ENCODE measurements around the gene CASZ1.

CASZ1 gene

DNA sequence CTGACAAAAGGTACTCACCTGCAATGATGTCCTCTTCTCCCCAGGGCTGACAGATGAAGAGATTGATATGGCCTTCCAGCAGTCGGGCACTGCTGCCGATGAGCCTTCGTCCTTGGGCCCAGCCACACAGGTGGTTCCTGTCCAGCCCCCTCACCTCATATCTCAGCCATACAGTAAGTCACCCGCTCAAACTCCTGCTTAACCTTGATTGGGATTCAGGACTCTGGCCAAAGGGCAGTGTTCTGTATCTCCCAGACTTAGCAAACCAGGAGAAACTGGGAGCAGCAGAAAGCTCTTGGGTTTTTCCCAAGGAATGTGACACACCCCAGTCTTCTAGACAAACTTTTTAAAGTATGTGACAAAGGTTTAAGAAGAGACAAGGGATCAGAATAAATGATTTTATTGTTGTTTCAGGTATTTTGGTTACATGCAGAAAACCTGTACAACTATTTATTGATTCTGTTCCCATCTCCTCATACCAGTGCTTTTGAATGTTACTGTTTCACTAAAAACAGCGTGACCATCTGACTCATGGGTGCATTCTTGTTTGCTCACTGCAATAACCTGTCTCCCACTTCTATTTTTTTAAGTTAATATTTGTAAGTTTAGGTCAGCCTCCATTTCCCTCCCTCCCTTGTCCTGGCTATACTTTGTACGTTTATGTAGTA lies 197.1 kb downstream of the CASZ1 start:
- DNase-seq (ENCODE audit: low read depth), result peak; percentile 65

GRCh38 chr1:10598389-10598702 lies 198.1 kb downstream of the CASZ1 start:
- DNase-seq (ENCODE audit: low read depth), result no peak

GRCh38 chr1:10597492-10598388 lies 198.7 kb downstream of the CASZ1 start:
- no peak for DNase-seq (ENCODE audit: low read depth)

- no peak for DNase-seq (ENCODE audit: low read depth)
Observed at GRCh38 chr1:10596780-10597179, 199.7 kb downstream of the CASZ1 start.

DNA sequence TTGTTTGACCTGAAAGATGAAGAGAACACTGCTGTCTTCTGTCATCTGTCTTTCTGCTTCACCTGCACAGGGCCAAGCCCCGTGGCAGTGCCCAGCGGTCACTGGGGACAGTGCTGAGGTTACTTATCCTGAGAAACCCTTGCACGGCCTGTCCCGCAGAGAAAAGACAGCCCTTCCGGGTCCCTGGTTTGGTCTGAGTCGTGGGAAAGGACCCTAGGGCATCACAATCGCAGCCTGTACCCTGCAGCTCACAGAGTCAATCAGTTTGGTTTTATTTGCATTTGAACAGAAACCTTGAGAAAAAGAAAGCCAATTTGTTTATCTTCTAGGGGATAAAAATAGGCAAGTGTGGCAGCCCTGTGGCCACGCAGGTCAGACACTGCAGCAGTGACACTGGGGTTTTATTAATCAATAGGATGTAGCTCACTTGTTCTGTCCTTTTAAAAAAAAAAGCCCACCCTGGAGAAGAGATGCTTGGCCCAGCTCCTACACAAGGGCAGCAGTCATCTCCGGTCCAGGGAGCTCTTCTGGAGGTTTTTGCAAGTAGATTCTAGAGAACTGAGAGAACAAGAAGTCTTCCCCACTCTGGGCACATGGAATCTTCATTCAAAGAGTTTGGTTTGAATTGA lies 201.7 kb downstream of the CASZ1 start:
- no peak for DNase-seq (ENCODE audit: low read depth)

GRCh38 chr1:10593750-10594149 lies 202.7 kb downstream of the CASZ1 start:
- no peak for DNase-seq (ENCODE audit: low read depth)

DNA sequence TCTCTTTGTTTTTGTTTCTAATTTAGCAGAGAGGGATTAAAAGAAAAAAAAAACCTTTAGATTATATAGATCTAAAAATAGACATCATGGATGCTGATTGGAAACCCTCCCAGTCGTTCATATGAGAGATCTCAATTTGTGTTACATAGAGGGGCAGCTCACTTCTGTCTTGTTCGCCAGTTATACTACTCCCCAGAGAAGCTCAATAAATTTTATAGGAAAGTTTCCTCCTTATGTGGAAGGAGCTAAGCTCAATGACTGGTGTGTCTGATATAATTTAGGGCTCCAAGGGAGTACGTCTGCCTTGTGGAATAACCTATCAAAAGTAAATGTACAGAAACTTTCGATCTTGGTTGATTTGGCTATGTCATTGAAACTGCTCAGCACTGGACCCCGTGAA lies 204.1 kb downstream of the CASZ1 start:
- no peak for DNase-seq (ENCODE audit: low read depth)

DNA sequence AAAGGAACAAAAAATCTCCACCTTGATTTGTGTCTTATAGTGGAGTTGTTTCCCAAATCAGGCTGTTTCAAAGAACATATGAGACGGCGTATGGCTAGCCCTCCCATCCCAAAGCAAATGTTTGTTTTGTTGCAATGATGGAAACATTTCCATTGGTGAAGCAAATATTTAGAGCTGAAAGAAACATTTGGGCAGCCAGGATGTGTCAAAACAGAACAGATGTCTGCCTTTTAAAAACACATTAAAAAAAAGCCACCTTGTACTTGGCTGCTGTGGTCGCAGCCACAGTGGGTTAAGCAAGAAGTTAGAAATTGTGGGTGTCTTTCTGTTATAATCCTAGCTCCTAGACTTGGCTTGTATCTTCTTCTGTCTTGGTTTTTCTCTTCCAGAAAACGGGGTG lies 205.4 kb downstream of the CASZ1 start:
- no peak for DNase-seq (ENCODE audit: low read depth)

- DNase-seq (ENCODE audit: low read depth), result no peak
Observed at GRCh38 chr1:10589074-10589473, 207.4 kb downstream of the CASZ1 start.

- no peak for DNase-seq (ENCODE audit: low read depth)
Observed at GRCh38 chr1:10588640-10589039, 207.8 kb downstream of the CASZ1 start.

Measured in non-pigmented ciliary epithelial cell (primary cell).